Keratinocyte (primary cell): Measurements from ENCODE around the gene SCT.

Experiments used
- CTCF ChIP-seq, 3 experiments: IDR thresholded peaks in 1 of 3; conservative IDR thresholded peaks in 1 of 3; optimal IDR thresholded peaks in 1 of 3; 2 replicates in 2 of 3; 3 replicates in 1 of 3; pipeline versions ENCODE3 to v1.5.1; 2011; ENCODE audit warnings: low read length in 3 of 3, mild to moderate bottlenecking in 3 of 3, moderate library complexity in 2 of 3, control low read depth in 1 of 3, inconsistent platforms in 1 of 3; ENCODE audit not compliant: insufficient read depth in 2 of 3; ENCODE audit errors: extremely low read depth in 1 of 3
- EZH2 ChIP-seq: IDR thresholded peaks from one replicate; pipeline ENCODE4 v1.6.1; 2012; ENCODE audit warnings: inconsistent platforms, mild to moderate bottlenecking, low read length, moderate library complexity

GRCh38 chr11:611001-611996, 15.7 kb downstream of the SCT start:
- TF ChIP-seq EZH2 (no peak), CTCF (optimal IDR thresholded peaks at IDR 0.05 in 1 of 3, IDR thresholded peaks at IDR 0.05 in 1 of 3, conservative IDR thresholded peaks at IDR 0.05 in 1 of 3; ENCODE audit: extremely low read depth in 1 of 3, insufficient read depth in 2 of 3, low read length in 3 of 3) (no peak)
